HS-27A (cell line): ENCODE data around the gene GPSM1.

Experiments used
- DNase-seq: peaks from one replicate; pipeline ENCODE4 v3.0.0-alpha.2; 2012; ENCODE audit warnings: low read depth, missing footprints

GPSM1 gene

GRCh38 chr9:136304456-136304855, 22.9 kb upstream of the GPSM1 start:
- DNase-seq, result no peak

GRCh38 chr9:136304981-136305380, 22.4 kb upstream of the GPSM1 start:
- DNase-seq, result no peak

GRCh38 chr9:136305804-136306203, 21.5 kb upstream of the GPSM1 start:
- DNase-seq, result no peak

GRCh38 chr9:136306211-136307208, 20.8 kb upstream of the GPSM1 start:
- no peak for DNase-seq

GRCh38 chr9:136307215-136307750, 20.1 kb upstream of the GPSM1 start:
- DNase-seq, result no peak

GRCh38 chr9:136308006-136308701, 19.2 kb upstream of the GPSM1 start:
- DNase-seq, result no peak

GRCh38 chr9:136308702-136309053, 18.7 kb upstream of the GPSM1 start:
- no peak for DNase-seq

GRCh38 chr9:136309101-136309801, 18.1 kb upstream of the GPSM1 start:
- no peak for DNase-seq

GRCh38 chr9:136309806-136310220, 17.5 kb upstream of the GPSM1 start:
- no peak for DNase-seq

- no peak for DNase-seq
These were observed 16.9 kb upstream of the GPSM1 start for GRCh38 chr9:136310273-136311030.

- DNase-seq, result no peak
These were observed 16.0 kb upstream of the GPSM1 start for GRCh38 chr9:136311051-136312008.

GRCh38 chr9:136312009-136312375, 15.3 kb upstream of the GPSM1 start:
- DNase-seq, result no peak

GRCh38 chr9:136312436-136312835, 14.9 kb upstream of the GPSM1 start:
- no peak for DNase-seq

GRCh38 chr9:136313111-136314055, 14.0 kb upstream of the GPSM1 start:
- DNase-seq, result no peak

- DNase-seq, result no peak
These were observed 13.3 kb upstream of the GPSM1 start for GRCh38 chr9:136314056-136314416.

GRCh38 chr9:136314944-136315343, 12.4 kb upstream of the GPSM1 start:
- no peak for DNase-seq

GRCh38 chr9:136316271-136316751, 11.0 kb upstream of the GPSM1 start:
- DNase-seq, result no peak

- DNase-seq, result no peak
These were observed 10.3 kb upstream of the GPSM1 start for GRCh38 chr9:136316896-136317676.
